ENCODE results near the gene CNRIP1. TPM values are rescaled to one million over a fixed set of nuclear protein-coding genes. Genes with fewer than 3 reads are reported as not detected.
A peak's percentile ranks its signal among the peaks of the same experiment; 100 is the strongest.

CNRIP1 gene
- total RNA-seq, 1 experiment from 2014 or later = 1.4 TPM

GRCh38 chr2:68252400-68253218 is 67.1 kb downstream of the CNRIP1 start, which contains the start of gene PPP3R1 (continued):
- TF ChIP-seq NR1H2 (CRISPR knock-in tag; IDR thresholded peaks at IDR 0.05) (no peak), ZMAT4 (CRISPR knock-in tag; IDR thresholded peaks at IDR 0.05) (no peak), ELF4 (CRISPR knock-in tag; IDR thresholded peaks at IDR 0.05; ENCODE audit: low read depth) (no peak), FOXK1 (CRISPR knock-in tag; IDR thresholded peaks at IDR 0.05) (0 out of 2 replicates have a peak, but pooled peaks have one; percentile 49), JUN (CRISPR knock-in tag; IDR thresholded peaks at IDR 0.05) (no peak), NFE2L1 (CRISPR knock-in tag; IDR thresholded peaks at IDR 0.05) (peak; percentile 75; the same call in 1 of the 2 replicates), NFATC4 (CRISPR knock-in tag; IDR thresholded peaks at IDR 0.05) (no peak), ZNF121 (CRISPR knock-in tag; IDR thresholded peaks at IDR 0.05) (no peak), AFF4 (CRISPR knock-in tag; IDR thresholded peaks at IDR 0.05; ENCODE audit: borderline replicate concordance) (no peak), RORB (CRISPR knock-in tag; IDR thresholded peaks at IDR 0.05) (no peak), FOXJ3 (CRISPR knock-in tag; IDR thresholded peaks at IDR 0.05; ENCODE audit: borderline replicate concordance) (no peak), MYBL2 (CRISPR knock-in tag; IDR thresholded peaks at IDR 0.05) (peak; percentile 73; the same call in 1 of the 2 replicates), CBFB (CRISPR knock-in tag; IDR thresholded peaks at IDR 0.05; ENCODE audit: low read depth) (no peak), ZNF396 (CRISPR knock-in tag; IDR thresholded peaks at IDR 0.05; ENCODE audit: borderline replicate concordance) (no peak)
- TF ChIP-seq, protein P1, sequence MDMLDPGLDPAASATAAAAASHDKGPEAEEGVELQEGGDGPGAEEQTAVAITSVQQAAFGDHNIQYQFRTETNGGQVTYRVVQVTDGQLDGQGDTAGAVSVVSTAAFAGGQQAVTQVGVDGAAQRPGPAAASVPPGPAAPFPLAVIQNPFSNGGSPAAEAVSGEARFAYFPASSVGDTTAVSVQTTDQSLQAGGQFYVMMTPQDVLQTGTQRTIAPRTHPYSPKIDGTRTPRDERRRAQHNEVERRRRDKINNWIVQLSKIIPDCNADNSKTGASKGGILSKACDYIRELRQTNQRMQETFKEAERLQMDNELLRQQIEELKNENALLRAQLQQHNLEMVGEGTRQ (CRISPR knock-in tag; IDR thresholded peaks at IDR 0.05) = peak; percentile 95
- TF ChIP-seq, protein P2, sequence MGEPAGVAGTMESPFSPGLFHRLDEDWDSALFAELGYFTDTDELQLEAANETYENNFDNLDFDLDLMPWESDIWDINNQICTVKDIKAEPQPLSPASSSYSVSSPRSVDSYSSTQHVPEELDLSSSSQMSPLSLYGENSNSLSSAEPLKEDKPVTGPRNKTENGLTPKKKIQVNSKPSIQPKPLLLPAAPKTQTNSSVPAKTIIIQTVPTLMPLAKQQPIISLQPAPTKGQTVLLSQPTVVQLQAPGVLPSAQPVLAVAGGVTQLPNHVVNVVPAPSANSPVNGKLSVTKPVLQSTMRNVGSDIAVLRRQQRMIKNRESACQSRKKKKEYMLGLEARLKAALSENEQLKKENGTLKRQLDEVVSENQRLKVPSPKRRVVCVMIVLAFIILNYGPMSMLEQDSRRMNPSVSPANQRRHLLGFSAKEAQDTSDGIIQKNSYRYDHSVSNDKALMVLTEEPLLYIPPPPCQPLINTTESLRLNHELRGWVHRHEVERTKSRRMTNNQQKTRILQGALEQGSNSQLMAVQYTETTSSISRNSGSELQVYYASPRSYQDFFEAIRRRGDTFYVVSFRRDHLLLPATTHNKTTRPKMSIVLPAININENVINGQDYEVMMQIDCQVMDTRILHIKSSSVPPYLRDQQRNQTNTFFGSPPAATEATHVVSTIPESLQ (CRISPR knock-in tag; IDR thresholded peaks at IDR 0.05) = no peak
- TF ChIP-seq, protein P3, sequence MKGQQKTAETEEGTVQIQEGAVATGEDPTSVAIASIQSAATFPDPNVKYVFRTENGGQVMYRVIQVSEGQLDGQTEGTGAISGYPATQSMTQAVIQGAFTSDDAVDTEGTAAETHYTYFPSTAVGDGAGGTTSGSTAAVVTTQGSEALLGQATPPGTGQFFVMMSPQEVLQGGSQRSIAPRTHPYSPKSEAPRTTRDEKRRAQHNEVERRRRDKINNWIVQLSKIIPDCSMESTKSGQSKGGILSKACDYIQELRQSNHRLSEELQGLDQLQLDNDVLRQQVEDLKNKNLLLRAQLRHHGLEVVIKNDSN (CRISPR knock-in tag; IDR thresholded peaks at IDR 0.05) = peak; percentile 91
- TF ChIP-seq, protein P4, sequence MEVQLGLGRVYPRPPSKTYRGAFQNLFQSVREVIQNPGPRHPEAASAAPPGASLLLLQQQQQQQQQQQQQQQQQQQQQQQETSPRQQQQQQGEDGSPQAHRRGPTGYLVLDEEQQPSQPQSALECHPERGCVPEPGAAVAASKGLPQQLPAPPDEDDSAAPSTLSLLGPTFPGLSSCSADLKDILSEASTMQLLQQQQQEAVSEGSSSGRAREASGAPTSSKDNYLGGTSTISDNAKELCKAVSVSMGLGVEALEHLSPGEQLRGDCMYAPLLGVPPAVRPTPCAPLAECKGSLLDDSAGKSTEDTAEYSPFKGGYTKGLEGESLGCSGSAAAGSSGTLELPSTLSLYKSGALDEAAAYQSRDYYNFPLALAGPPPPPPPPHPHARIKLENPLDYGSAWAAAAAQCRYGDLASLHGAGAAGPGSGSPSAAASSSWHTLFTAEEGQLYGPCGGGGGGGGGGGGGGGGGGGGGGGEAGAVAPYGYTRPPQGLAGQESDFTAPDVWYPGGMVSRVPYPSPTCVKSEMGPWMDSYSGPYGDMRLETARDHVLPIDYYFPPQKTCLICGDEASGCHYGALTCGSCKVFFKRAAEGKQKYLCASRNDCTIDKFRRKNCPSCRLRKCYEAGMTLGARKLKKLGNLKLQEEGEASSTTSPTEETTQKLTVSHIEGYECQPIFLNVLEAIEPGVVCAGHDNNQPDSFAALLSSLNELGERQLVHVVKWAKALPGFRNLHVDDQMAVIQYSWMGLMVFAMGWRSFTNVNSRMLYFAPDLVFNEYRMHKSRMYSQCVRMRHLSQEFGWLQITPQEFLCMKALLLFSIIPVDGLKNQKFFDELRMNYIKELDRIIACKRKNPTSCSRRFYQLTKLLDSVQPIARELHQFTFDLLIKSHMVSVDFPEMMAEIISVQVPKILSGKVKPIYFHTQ (CRISPR knock-in tag; IDR thresholded peaks at IDR 0.05) = no peak
- TF ChIP-seq, protein P5, sequence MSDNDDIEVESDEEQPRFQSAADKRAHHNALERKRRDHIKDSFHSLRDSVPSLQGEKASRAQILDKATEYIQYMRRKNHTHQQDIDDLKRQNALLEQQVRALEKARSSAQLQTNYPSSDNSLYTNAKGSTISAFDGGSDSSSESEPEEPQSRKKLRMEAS (CRISPR knock-in tag; IDR thresholded peaks at IDR 0.05) = peak; percentile 73; the same call in 1 of the 2 replicates
- TF ChIP-seq, protein P6, sequence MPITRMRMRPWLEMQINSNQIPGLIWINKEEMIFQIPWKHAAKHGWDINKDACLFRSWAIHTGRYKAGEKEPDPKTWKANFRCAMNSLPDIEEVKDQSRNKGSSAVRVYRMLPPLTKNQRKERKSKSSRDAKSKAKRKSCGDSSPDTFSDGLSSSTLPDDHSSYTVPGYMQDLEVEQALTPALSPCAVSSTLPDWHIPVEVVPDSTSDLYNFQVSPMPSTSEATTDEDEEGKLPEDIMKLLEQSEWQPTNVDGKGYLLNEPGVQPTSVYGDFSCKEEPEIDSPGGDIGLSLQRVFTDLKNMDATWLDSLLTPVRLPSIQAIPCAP (CRISPR knock-in tag; IDR thresholded peaks at IDR 0.05) = no peak
- TF ChIP-seq, protein P7, sequence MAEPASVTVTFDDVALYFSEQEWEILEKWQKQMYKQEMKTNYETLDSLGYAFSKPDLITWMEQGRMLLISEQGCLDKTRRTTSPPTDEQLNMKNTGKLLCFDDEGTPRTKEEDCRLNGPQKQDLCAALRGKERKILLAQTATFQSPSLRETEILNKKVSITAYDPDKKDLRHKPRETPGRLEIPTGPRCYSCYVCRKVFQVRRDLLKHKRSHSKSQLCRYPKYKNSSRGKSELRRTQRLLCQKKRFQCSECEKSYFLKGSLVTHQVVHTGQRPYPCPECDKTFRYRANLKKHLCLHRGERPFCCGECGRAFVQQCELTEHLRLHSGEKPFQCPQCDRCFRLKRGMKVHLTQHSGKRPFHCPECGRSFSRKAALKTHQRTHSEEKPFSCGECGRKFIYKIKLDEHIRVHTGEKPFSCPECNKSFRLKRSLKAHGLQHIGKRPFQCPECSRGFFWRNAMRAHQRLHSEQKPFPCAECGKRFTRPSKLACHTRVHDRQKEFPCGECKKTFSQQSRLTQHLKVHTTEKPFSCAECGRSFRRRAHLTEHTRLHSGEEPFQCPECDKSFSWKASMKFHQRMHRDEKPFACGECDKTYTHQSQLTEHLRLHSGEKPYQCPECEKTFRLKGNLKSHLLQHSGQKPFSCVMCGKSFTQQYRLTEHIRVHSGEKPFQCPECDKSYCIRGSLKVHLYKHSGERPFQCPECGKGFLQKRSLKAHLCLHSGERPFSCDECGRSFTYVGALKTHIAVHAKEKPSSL (CRISPR knock-in tag; conservative IDR thresholded peaks at IDR 0.05) = no peak
- TF ChIP-seq, protein P8, sequence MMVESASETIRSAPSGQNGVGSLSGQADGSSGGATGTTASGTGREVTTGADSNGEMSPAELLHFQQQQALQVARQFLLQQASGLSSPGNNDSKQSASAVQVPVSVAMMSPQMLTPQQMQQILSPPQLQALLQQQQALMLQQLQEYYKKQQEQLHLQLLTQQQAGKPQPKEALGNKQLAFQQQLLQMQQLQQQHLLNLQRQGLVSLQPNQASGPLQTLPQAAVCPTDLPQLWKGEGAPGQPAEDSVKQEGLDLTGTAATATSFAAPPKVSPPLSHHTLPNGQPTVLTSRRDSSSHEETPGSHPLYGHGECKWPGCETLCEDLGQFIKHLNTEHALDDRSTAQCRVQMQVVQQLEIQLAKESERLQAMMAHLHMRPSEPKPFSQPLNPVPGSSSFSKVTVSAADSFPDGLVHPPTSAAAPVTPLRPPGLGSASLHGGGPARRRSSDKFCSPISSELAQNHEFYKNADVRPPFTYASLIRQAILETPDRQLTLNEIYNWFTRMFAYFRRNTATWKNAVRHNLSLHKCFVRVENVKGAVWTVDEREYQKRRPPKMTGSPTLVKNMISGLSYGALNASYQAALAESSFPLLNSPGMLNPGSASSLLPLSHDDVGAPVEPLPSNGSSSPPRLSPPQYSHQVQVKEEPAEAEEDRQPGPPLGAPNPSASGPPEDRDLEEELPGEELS (CRISPR knock-in tag; IDR thresholded peaks at IDR 0.05) = 0 out of 2 replicates have a peak, but pooled peaks have one; percentile 39
